HG03135 (cell line): ENCODE results near the gene ABCF2.

Source experiments
- ATAC-seq: cut with Tn5 transposase; IDR thresholded peaks from one replicate; pipeline ENCODE4 v1.9.1; 2021; ENCODE audit warnings: mild to moderate bottlenecking, moderate library complexity; ENCODE audit not compliant: unreplicated experiment

The ABCF2 gene

GRCh38 chr7:151195616-151196450 is 31.2 kb downstream of the ABCF2 start:
- no peak for ATAC-seq

- no peak for ATAC-seq
These were observed 32.8 kb downstream of the ABCF2 start for GRCh38 chr7:151194188-151194587.

- ATAC-seq, result no peak
These were observed 33.6 kb downstream of the ABCF2 start for GRCh38 chr7:151193203-151193978.

DNA sequence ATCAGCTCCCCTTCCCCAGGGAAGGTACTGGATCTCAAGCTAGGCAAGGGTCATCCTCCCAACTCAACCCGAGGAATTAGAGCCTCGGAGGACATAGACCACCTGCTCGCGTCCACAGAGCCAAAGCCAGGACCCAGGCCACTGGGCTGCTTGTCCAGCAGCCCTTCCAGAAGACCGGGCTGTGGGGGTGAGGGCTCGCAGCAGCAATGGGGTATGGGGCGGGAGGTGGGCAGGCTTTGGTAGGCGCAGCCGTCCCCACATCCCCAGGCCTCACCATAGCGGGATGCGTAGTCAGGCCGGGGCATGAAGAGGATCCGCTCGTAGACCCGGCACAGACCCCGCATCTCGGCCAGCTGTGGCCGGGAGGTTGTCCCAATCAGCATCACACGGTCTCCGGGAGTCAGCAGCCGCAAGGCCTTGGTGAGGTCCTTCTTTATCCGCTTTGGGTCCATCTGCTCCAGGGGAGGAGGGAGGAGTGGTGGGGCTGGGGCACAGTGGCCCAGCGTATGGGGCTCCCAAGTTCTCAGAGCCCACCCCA is 34.9 kb downstream of the ABCF2 start:
- ATAC-seq, result no peak

- no peak for ATAC-seq
These were observed 35.5 kb downstream of the ABCF2 start for GRCh38 chr7:151191544-151191943.

DNA sequence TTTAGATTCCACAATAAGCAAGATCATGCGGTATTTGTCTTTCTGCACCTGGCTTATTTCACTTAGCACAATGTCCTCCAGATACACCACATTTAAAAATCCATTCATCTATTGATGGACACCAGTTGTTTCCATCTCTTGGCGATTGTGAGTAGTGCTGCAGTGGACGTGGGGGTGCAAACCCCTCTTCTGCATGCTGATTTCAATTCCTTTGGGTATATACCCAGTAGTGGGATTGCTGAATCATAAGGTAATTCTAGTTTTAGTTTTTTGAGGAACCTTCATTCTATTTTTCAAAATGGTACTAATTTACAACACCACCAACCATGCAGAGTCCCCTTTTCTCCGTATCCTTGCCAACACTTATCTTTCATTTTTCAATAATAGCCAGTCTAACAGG is 38.0 kb downstream of the ABCF2 start:
- no peak for ATAC-seq

GRCh38 chr7:151188252-151188542 is 38.8 kb downstream of the ABCF2 start:
- ATAC-seq, result no peak

GRCh38 chr7:151187409-151188251 is 39.4 kb downstream of the ABCF2 start:
- no peak for ATAC-seq

DNA sequence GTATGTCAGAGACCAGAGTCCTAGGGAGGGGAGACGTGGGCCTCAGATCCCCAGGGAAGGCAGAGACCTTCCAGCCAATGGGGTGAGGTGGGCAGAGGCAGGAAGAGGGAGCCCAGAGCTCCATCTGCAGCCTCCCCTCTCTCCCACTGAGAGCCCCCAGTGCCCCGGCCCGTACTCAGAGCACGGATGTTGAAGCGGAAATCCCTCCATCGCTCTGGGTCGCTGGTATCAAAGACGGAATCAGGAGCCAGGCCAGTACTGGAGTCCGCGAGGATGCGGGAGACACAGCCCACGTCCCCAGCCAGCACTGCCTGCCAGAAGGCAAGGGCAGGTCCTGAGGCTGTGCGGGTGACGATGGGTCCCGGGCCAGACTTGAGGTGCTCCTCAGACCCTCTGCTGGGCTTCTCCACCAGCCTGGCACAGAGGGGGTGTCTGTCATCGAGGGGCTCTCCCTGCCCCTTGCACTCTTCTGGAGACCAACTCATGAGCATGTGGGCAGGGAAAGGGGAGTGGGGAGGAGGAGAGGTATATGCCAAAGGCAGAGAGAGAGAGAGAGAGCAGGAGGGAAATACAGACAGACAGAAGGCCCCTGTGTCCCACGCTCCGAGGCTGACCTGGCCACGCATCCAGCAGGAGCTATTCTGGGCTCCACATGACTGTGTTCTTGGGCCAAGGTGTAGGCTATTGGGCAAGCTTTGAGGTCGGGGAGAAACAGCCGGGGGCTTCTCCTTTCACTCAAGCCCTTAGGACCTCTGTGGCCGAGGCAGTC is 40.2 kb downstream of the ABCF2 start, which contains the start of gene ASB10:
TSS of gene ASB10 (minus strand) at position 611 of the 769 bp plus-strand sequence. CDS start at position 491, 120 bp downstream.
- no peak for ATAC-seq

DNA sequence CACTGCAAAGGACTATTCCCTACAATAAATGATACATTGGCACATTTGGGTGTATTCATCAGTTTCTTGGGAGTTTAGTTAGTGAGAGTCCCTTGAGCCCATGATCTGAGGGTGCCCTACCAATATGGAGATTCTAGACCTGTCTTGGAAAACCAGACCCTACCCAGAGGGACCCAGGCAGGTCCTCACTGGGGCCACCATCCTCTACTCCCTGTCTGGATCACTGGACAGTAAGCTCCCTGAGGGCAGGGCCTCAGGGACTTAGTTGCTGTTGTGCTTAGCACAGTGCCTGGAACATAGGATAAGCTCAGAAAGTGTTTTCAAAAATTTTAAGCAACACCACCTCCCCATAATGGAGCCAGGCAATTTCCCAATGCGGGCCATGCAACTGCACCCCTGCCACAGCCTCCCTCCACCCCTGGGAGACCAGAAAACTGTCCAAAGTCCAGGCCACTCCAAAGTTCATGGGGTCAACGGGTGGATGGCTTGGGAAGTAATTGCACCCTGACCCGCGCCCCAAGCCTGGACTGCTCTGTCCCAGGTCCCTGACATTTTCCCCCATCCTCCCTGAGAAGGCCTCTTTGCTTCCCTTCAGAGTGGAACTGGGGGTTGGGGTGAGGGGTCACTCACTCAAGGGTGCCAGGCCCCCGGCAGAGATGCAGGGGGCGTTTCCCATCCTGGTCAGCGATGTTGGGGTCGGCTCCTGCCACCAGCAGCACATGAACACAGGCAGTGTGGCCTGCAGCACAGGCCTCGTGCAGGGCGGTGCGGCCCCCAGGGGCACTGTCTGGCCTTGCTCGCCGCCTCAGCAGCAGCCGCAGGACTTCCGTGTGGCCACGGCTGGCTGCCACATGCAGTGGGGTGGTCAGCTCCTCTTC is 41.0 kb downstream of the ABCF2 start:
- ATAC-seq, result no peak

GRCh38 chr7:151181011-151181431 is 46.0 kb downstream of the ABCF2 start:
- no peak for ATAC-seq

- no peak for ATAC-seq
These were observed 47.1 kb downstream of the ABCF2 start for GRCh38 chr7:151179946-151180345.

GRCh38 chr7:151179287-151179860 is 47.6 kb downstream of the ABCF2 start:
- ATAC-seq, result no peak

DNA sequence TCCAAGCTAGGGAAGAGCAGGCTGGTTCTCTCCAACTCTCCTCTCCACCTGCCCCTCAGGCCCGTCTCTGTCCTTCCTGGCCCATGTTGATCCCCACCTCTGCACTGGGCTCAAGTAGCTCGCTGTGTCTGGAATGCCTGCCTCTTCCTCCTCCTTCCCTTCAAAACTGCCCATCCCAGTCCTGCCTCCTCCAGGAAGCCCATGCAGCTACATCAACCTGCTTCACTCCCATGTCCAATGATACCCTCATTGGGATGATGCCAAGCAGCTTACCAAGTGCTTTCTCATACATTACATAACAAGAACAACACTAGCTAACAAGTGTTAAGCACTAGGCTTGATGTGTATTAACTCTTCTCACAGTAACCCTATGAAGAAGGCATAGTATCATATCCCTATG is 48.2 kb downstream of the ABCF2 start:
- ATAC-seq, result no peak

- no peak for ATAC-seq
These were observed 48.8 kb downstream of the ABCF2 start for GRCh38 chr7:151178236-151178635.

GRCh38 chr7:151177310-151177709 is 49.7 kb downstream of the ABCF2 start:
- ATAC-seq, result no peak

DNA sequence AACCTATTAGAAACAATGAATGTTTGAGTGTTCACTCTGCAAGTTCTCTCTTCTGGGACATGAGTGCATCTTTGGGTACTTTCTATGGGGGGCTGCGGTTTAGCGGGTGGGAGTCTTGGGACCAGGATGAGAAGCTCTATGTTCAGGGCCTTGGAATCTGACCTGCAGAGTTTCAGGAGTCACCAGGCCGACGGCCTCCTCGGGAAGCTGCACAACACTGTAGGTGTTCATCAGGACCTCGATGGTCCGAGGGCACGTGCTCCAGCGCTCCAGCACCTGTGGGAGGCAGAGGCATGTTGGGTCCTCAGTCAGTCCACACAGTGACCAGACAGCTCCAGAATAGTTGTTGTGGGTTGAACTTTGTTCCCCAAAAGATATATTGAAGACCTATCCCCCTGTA is 50.6 kb downstream of the ABCF2 start:
- ATAC-seq, result no peak

DNA sequence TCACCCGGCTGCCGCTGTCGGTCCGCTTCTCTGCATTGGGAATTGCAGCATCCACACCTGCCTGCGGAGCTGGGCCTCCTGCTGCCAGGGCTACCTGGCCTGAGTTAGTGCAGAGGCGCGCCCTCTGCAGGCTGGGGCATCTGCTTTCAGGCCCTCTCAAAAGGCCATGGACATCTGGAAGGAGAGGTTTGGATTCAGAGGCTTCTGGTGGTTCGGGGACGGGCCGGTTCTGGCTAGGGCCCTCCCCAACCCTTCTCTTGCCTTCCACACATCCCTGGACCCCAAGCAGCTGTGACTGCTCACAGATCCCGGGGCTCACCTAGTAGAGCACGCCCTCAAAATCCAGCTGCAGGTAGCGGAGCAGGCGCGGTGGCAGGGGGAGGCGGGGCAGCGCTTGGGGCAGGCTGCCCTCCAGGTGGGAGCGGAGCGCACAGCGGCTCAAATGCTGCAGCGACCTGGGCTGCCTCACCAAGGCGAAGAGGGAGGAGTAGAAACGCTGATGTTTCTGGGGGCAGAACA is 51.2 kb downstream of the ABCF2 start:
- no peak for ATAC-seq
